Measurements from ENCODE around the gene ITGA7.

Gene ITGA7

DNA sequence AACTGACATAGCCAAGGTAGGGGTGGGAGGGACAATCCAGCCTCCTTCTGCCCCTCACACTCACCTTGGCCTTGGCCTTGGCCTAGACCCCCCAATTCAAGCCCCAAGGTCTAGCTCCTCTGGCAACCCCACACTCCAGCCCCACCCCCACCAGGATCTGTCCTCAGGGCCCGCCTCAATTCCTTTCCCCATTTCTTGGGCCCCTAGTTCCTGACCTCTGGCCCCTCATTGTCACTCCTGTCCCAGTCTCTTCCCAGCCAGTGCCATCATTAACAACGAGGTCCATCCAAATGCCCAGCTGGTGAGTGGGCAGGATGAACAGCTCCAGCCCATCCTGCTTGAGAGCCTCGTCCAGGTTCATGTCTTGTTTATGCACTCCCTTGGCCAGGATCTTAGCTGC is 28.4 kb upstream of the ITGA7 start:
- DNase-seq (ENCODE audit: low read depth in 2 of 2), result no peak

DNA sequence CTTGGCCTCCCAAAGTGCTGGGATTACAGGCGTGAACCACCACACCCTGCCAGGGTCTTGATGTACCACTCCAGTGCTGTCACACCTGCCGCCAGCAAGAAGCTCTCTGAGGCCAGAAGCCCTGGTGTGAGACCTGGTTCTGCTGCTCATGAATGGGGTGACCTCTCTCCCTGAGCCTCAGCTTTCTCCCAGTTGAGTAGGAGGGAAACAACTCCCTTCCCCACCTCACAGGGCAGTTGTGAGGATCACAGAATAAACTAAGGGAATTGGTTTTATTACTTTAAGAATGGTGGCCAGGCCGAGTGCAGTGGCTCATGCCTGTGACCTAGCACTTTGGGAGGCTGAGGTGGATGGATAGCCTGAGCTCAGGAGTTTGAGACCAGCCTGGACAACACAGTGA is 26.9 kb upstream of the ITGA7 start:
- DNase-seq (ENCODE audit: low read depth in 2 of 2), result no peak

DNA sequence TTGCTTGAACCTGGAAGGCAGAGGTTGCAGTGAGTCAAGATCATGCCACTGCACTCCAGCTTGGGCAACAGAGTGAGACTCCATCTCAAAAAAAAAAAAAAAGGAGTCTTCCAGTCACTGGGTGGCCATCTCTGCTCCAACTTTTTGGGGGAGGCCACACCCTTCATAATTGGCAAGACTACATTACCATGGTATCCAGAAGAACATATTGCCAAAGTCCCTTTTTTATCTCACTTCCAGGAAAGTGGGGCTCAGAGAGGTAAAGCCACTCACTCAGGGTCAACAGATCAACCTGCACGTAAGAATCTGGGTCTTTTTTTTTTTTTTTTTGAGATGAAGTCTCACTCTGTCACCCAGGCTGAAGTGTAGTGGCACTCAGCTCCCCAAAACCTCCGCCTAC is 26.2 kb upstream of the ITGA7 start:
- DNase-seq (ENCODE audit: low read depth in 2 of 2), result no peak

- DNase-seq (ENCODE audit: low read depth in 2 of 2), result no peak
Observed at GRCh38 chr12:55733021-55733555, 25.4 kb upstream of the ITGA7 start.

- DNase-seq (ENCODE audit: low read depth in 2 of 2), result no peak
Observed at GRCh38 chr12:55732288-55732687, 24.6 kb upstream of the ITGA7 start.

DNA sequence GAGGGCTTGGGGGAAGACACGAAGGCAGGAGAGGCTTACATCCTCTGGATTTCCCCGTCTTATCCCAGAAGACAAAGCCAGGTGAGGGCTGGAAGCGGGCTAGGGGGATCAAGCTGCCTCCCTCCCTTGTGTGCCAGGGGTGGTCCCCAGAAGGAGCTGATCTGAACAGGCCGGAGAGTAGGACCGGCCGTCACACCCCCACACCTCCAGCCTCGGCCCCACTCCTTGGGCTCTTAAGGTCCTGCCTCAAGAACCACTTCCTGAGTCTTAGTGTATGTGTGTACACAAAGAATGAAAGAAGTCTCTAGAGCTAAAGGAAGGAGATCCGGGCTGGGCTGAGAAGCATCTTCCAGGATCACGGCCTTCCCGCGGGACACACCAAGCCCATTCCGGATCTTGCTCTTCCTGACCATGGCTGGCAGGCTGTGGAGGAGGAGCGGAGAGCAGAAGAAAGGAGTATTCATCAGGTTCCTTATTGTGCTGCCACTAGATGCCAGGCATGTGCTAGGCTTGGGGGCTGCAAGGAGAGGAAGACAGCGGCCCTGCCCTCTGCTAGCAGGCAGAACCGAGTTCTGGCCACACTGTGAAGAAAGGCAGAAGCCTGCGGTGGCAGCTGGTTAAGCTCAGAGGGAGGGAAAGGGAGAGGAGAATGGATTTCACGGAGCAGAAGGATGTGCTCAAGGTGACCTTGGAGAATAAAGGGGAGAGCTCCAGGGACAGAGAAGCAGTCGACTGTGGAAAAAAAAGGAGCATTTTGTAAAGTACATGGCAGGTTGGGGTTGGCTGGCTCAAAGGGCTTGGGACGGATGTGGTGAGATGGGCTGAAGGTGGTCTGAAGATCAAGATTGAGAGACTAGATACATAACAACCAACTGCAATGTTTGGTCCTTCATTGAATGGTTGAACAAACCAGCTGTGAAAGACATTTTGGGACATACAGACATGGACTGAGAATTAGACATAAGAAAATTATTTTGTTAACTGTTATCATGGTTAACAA is 22.4 kb upstream of the ITGA7 start:
- no peak for DNase-seq (ENCODE audit: low read depth in 2 of 2)

GRCh38 chr12:55728939-55729818 is 21.5 kb upstream of the ITGA7 start, which contains the start of gene CD63:
TSS of gene CD63 (minus strand) at chr12:55729009. CDS start at chr12:55728341, 668 bp downstream.
- DNase-seq (ENCODE audit: low read depth in 2 of 2), result peak; percentile 65 to 72

GRCh38 chr12:55728186-55728938 is 20.7 kb upstream of the ITGA7 start:
- no peak for DNase-seq (ENCODE audit: low read depth in 2 of 2)

DNA sequence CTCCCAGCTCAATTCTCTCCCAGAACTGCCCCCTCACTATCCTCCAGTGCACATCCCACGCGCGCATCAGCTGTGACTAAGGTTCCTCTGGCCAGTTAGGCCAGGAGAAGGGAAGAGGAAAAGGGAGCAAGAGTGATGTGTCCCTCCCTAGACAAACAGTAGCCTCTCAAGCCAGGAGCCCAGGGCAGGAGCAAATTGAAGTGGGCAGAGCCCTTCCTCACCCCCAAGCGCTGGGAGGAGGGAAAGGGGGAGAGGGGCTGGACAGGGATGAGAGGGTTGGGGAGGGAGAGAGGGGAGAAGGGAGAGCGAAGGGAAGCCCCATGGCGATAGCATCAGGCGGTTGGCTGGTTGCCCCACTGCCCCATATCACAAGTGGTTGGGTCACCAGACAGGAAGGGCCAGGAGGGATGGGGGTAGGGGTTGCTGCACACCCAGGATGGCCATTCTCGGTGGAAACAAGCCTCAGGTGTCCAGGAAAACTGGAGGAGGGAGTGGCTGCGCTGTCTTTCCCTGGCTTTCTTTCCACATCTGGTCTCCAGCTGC is 20.0 kb upstream of the ITGA7 start:
- DNase-seq (ENCODE audit: low read depth in 2 of 2), result no peak

GRCh38 chr12:55726971-55727370 is 19.3 kb upstream of the ITGA7 start:
- DNase-seq (ENCODE audit: low read depth in 2 of 2), result no peak

DNA sequence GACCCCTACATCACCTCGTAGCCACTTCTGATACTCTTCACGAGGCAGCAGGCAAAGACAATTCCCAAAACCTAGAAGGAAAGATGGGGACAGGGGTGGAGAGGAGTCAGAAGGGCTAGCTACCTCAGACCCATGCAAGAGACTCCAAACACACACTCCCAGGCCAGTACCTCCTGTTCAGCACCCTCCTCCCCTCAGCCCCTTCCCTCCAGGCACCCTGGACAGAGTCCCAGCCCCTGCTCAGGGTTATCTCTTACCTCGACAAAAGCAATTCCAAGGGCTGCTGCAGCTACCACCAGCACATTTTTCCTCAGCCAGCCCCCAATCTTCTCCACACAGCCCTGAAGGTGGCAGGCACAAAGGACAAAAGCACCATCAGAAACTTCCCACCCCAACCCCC is 17.9 kb upstream of the ITGA7 start:
- no peak for DNase-seq (ENCODE audit: low read depth in 2 of 2)

DNA sequence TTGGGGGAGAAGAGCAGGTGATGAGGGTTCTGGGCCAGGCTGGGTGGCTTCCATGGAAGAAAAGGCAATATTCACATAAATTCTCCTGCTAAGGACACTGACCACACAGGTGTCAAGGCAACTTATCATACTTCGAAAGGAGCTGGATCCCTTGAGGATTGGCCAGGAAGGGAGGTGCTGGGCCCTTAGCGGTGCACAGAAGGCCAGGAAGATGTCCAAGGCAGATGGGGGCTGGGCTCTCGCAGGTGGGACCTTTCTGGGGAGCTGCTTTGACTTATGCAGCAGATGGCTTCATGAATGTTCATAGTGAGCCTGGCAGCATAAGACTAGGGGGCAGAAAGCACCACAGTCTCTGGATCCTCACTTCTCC is 17.2 kb upstream of the ITGA7 start:
- DNase-seq (ENCODE audit: low read depth in 2 of 2), result no peak

DNA sequence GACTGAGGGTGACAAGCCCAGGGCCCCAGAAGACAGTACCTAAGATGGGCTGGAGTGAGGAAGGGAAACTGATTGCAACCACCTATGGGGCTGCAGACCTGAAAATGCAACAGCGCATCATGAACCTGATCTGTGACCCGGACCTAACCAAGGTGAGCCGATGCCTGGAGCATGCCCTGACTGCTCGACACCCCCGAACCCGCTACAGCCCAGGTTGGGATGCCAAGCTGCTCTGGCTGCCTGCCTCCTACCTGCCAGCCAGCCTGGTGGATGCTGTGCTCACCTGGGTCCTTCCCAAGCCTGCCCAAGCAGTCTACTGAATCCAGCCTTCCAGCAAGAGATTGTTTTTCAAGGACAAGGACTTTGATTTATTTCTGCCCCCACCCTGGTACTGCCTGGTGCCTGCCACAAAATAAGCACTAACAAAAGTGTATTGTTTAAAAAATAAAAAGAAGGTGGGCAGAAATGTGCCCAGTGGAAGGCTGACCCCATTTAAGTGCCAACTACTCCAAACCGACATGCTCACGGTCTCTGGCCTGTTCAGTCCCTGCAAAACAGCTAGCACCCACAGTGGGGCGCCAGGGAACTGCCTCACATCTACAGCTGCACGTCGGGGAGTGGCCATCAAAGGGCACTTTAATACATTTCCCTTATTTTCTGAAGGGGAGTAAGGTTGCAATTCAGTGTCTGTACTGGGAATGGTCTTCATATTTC is 16.7 kb upstream of the ITGA7 start:
- DNase-seq (ENCODE audit: low read depth in 2 of 2), result no peak

- DNase-seq (ENCODE audit: low read depth in 2 of 2), result no peak
Observed at GRCh38 chr12:55723516-55724225, 16.0 kb upstream of the ITGA7 start.

DNA sequence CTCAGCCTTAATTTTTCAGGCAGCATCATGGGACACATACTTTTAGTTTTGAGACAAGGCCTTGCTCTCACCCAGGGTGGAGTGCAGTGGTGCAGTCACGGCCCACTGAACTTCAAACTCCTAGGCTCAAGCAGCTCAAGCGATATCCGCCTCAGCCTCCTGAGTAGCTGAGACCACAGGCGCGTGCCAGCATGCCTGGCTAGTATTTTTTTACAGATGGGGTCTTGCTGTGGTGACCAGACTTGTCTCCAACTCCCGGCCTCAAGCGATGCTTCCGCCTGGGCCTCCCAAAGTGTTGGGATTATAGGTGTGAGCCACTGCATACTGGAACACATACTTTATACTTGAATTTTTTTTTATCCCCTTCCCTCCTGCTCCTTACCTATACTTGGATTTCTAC is 15.2 kb upstream of the ITGA7 start:
- DNase-seq (ENCODE audit: low read depth in 2 of 2), result no peak

- DNase-seq (ENCODE audit: low read depth in 2 of 2), result no peak
Observed at GRCh38 chr12:55721601-55722213, 14.0 kb upstream of the ITGA7 start.

GRCh38 chr12:55720894-55721444 is 13.3 kb upstream of the ITGA7 start:
- no peak for DNase-seq (ENCODE audit: low read depth in 2 of 2)

DNA sequence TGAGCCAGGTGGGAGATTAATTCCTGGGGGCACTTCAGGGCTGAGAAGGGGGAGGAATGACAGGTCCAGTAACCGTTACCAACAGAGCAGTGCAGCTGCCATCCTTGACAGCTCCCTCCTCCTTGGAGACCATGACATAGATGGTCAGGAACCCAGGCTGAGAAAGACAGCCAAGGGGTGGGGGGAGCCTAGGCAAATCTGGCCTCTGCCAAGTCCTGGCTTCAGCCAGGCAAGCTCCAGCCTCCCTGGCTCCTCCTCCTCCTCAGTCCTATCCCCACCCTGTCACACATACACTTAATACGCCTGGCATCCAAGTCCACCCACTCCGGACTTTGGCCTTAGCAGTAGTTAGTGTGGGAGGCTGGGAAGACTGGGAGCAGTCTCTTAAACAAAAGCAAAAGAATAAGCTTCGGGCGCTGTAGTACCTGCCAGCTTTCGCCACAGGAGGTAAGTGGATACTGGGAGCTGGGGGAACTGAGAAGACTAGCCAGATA is 12.4 kb upstream of the ITGA7 start, which contains the start of gene RDH5:
TSS of gene RDH5 (plus strand) at position 323 of the 494 bp plus-strand sequence. CDS start 792 bp downstream, outside the sequence.
- DNase-seq (ENCODE audit: low read depth in 2 of 2), result no peak

GRCh38 chr12:55719371-55719770 is 11.7 kb upstream of the ITGA7 start:
- no peak for DNase-seq (ENCODE audit: low read depth in 2 of 2)
